Brain microvascular endothelial cell (primary cell): ENCODE measurements around the gene CAST.

Source experiments
- DNase-seq: peaks from one replicate; pipeline ENCODE4 v3.0.0-alpha.2; 2020
- H3K27ac ChIP-seq: fragments of 250-450 bp; sonication (Bioruptor Pico); 2 replicates; pipeline ENCODE4 v1.5.1; 2020; ENCODE audit warnings: mild to moderate bottlenecking, moderate library complexity
- H3K27me3 ChIP-seq: fragments of 250-450 bp; sonication (Bioruptor Pico); replicated peaks from 2 replicates; pipeline ENCODE4 v1.5.1; 2020; ENCODE audit warnings: mild to moderate bottlenecking
- H3K36me3 ChIP-seq: fragments of 250-450 bp; sonication (Bioruptor Pico); replicated peaks from 2 replicates; pipeline ENCODE4 v1.5.1; 2020; ENCODE audit warnings: mild to moderate bottlenecking
- H3K4me3 ChIP-seq: 2 replicates; pipeline ENCODE4 v1.5.1; 2011; ENCODE audit warnings: low read depth, mild to moderate bottlenecking, control low read depth, low read length, moderate library complexity
- CTCF ChIP-seq: IDR thresholded peaks from 2 replicates; pipeline ENCODE4 v1.5.1; 2011; ENCODE audit warnings: low read depth, mild to moderate bottlenecking, moderate library complexity, low read length, control low read depth, inconsistent platforms; ENCODE audit errors: missing control alignments
- in situ Hi-C: cut with HindIII; loops from 2 replicates; pipeline ENCODE4 v1.10.0; 2017; ENCODE audit warnings: low sequenced_read_pairs, low pct_ligation_motif_present

CAST gene

GRCh38 chr5:96725257-96725656 is 63.1 kb downstream of the CAST start:
- DNase-seq, result no peak
- in situ Hi-C loops, result no loop called here
- no peak for TF ChIP-seq CTCF
- no peaks in the 10 kb centered on the region for H3K27me3 ChIP-seq
- H3K4me3 ChIP-seq, result no peak overlapping the region
- H3K27ac ChIP-seq, result no peak overlapping the region
- H3K36me3 ChIP-seq, result peaks cover 23% of the 10 kb centered on the region

- no peak overlapping the region for H3K27ac ChIP-seq
Measured at GRCh38 chr5:96726802-96727201, 64.6 kb downstream of the CAST start.

GRCh38 chr5:96729156-96729555 is 67.0 kb downstream of the CAST start:
- in situ Hi-C loops, result no loop called here
- peak; percentile 5 for TF ChIP-seq CTCF
- no peak overlapping the region for H3K27ac ChIP-seq
- H3K27me3 ChIP-seq, result no peaks in the 10 kb centered on the region
- no peak overlapping the region for H3K4me3 ChIP-seq
- DNase-seq, result no peak
- H3K36me3 ChIP-seq, result peaks cover 31% of the 10 kb centered on the region

More at GRCh38 chr5:96726802-96727201, 64.6 kb downstream of the CAST start:
- DNase-seq, result no peak
- H3K4me3 ChIP-seq, result no peak overlapping the region
- TF ChIP-seq CTCF, result no peak
- in situ Hi-C loops, result no loop called here
- H3K36me3 ChIP-seq, result peaks cover 31% of the 10 kb centered on the region
- no peaks in the 10 kb centered on the region for H3K27me3 ChIP-seq

GRCh38 chr5:96730586-96730985 is 68.4 kb downstream of the CAST start:
- Histone ChIP-seq H3K4me3 (no peak overlapping the region), H3K36me3 (peaks cover 27% of the 10 kb centered on the region), H3K27me3 (no peaks in the 10 kb centered on the region), H3K27ac (no peak overlapping the region)
- in situ Hi-C loops, result no loop called here
- no peak for DNase-seq
- TF ChIP-seq CTCF, result no peak

- in situ Hi-C loops, result no loop called here
- TF ChIP-seq CTCF, result no peak
- Histone ChIP-seq H3K27ac (no peak overlapping the region), H3K27me3 (no peaks in the 10 kb centered on the region), H3K4me3 (no peak overlapping the region), H3K36me3 (peaks cover 29% of the 10 kb centered on the region)
- no peak for DNase-seq
Measured at GRCh38 chr5:96733771-96734500, 71.8 kb downstream of the CAST start.

- in situ Hi-C loops, result no loop called here
Measured at GRCh38 chr5:96734871-96735325, 72.7 kb downstream of the CAST start.

More at GRCh38 chr5:96734871-96735325, 72.7 kb downstream of the CAST start:
- Histone ChIP-seq H3K36me3 (peaks cover 24% of the 10 kb centered on the region), H3K27me3 (no peaks in the 10 kb centered on the region), H3K4me3 (no peak overlapping the region), H3K27ac (no peak overlapping the region)
- peak; percentile 30 for DNase-seq
- TF ChIP-seq CTCF, result no peak
